NCI-H748 treated with DMSO at 0.1 percent for 48 hours (cell line): ENCODE data around the gene KRTAP3-2.
A peak's percentile ranks its signal among the peaks of the same experiment; 100 is the strongest.

ENCODE experiments used
- DNase-seq: peaks from one replicate; lab custom pipeline; 2025; lab: John Stamatoyannopoulos, UW

KRTAP3-2 gene

DNA sequence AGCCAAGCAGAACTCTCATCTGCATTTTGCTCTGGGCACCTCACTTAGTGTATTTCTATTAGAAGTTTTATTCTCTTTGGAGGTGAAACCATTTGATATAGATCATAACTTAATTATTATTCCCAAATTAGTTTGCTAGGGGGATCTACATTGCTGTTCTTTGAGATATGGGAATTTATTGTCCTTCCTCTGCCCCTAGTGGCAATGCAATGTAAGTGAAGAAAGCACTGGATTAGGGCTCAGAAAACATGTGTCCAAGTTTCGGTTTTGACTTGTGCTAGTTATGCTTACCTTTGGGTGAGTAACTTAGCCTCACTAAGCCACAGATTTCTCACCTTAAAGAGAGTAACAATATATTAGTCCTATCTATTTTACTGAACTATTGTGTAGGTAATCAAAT is 35.9 kb downstream of the KRTAP3-2 start:
- DNase-seq = no peak

DNA sequence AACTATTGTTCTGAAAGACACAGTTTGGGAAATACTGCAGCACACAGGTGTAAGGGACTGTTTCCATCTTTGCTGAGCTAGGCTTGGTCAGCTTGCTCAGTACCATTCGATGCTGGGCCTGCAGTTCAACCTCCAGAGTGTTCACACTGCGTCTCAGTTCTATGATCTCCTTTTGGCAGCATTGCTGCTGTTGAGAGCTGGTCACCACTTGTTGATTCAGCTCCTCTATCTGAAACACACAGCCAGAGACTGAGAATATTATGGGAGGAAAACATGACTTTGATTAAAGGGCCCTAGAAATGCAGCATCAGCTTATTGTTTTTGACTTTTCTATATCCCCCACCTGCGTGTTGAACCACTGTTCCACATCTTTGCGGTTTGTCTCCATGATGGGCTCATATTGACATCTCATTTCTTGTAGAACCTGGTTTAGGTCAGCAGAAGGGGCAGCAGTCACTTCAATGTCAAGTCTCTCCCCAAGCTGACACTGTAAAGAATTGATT is 37.6 kb downstream of the KRTAP3-2 start:
- DNase-seq = no peak

DNA sequence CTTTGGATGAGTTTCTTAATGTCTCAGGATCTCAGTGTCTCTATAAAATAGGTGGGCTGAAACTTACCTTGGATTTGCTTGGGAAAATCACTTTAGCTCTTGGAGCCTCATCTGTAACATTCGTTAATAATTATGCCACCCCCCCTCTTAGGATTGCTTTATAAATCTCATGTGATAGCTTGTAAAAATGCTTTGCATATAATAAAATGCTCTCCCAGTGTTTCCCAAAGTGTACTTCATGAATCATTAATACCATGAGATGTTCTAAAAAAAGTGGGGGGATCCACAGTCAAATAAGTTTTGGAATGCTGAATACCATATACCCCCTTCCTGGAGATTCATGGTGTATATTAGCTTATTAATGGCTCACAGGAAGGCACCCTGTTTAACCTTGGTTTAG is 38.1 kb downstream of the KRTAP3-2 start:
- DNase-seq = no peak

DNA sequence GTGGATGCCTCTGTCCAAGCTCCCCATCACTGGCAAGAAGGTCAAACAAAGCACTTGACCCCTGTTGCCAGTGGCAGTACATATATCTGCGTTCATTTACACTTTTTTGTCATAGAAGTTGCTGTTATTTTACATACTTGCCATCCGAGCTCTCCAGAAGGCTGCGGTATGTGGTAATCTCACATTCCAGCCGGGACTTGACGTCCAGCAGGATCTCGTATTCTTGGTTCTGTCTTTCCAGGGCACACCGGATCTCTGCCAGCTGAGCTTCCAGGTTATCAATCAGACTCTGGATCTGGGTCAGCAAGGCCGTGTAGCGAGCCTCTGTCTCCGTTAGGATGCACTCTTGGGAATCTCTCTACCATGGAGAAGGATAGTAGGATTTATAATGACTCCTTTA is 39.6 kb downstream of the KRTAP3-2 start:
- DNase-seq = no peak

DNA sequence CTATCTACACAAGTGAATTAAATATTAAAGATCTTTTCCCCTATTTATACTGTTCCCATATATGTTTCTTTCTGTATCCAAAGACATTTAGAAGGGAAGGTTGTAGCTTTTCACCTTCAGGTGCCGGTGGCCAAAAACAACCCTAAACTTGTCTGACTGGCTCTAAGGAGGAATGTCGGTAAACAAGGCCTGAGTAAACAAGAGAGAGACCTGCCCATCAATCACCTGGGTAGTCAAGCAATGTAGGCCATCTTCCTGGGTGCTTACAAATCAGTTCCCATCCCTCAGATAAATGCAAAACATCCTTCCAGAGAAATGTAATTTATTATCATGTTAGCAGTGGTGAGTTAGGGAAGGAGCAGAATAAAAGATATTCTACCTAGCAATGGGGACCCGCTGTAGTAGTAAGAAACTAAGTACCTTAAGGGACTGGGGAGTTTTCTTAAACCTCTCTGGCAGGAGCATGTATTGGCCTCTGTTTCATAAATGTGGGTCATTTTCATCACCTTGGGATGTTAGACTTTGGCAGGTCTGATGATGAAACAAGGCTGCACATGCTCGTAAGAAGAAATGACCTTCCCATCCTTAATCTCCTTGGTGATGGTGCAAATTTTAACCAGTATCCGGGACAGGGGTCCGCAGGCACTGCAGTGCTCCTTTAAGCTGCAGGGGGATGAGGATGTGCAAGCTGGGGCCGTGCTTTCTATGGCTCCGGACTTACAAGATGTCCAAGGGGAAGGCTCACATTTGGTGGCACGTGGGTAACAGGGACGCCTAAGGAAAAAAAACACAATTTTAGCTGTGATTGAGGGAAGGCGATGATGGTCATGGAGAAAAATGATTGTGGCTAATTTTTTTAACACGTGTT is 41.4 kb downstream of the KRTAP3-2 start:
- DNase-seq = peak; percentile 43

DNA sequence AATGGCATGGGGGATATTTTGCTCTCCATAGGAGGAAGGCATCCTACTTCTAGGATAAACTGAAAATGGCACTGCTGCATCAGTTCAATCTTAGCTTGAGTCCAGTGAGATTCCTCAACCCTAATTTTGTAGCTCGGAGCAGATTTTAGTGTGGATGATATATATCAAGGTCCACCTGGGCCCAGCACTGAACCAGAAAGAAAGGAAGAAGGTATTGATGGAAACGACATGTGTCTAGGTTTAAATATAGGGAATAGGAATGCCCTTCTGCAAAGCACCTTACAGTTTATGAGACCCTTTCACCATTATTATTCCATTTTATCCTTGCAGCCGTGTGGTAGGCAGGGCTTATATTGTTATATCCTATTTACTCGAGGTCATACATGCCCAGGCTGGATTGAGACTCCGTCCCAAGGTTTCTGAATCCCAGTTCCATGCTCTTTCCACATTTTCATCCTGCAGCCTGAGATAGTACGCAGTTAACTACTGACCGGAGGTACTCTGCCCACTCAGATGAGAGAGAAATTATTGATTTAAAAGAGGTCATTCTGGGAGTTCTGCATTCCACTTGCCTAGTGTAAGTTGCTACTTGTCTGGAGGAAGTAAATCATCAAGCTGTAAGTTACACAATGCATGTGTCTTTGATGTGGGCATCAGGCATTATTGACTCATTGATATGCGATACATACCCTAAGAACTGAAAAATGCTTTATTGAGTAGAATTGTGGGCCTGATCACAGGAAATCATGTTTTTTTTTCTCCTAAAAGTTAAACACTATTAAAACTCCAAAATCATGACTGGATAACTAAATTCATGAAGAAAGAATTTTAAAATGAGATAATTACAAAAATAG is 43.1 kb downstream of the KRTAP3-2 start:
- no peak for DNase-seq

DNA sequence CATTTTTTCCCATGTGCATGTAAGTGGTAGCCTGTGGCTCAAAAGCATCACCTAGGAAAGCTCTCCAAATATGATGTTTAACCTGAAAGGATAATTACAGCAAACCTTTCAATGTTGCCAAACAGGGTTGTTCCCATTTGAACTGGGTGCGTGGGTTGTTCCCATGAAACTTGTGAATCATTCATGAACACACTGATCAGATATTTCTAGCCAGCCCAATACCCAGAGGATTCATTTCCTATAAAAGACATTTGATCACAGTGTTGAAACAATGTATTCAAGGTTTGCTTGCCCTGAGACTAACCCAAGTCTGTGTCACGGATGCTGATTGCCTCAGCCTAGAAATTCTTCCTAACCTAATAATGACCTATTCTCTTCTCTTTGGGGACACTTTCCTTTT is 45.8 kb downstream of the KRTAP3-2 start:
- no peak for DNase-seq

DNA sequence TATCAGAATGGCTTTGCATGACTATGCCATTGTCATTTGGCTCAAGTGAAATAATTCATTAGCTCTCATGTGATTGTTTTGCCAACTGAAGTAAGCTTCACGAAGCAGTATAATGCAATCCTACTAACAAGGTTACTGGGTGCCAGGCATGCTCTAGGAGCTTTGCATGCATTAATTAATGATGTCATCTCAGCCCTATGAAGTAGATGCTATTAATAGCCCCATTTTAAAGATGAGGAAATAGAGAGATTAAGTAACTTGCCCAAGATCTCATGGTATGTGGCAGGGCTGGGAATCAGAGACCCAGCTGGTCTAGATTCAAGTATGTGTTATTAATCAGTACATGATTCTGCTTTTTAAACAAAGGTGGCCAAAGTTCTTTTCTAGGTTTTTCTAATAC is 47.0 kb downstream of the KRTAP3-2 start:
- DNase-seq = no peak

DNA sequence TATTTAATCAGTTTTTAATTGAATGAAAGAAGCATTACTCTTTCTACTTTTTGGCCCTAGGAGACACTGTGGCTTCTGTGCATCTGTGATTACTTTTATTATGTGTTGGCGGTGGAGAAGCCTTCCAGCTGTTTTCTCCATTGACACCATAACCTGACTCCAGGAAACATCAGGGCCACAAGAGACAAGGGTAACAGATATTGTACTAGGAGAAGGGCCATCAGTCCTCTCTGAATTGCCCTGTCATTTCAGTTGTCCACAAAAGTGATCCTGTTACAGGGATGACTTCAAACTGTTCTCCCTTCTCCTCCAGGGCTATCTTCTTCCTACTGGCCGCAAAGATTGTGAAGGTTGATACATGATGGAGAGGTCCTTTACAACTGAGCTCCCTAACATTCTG is 47.6 kb downstream of the KRTAP3-2 start:
- DNase-seq = no peak

DNA sequence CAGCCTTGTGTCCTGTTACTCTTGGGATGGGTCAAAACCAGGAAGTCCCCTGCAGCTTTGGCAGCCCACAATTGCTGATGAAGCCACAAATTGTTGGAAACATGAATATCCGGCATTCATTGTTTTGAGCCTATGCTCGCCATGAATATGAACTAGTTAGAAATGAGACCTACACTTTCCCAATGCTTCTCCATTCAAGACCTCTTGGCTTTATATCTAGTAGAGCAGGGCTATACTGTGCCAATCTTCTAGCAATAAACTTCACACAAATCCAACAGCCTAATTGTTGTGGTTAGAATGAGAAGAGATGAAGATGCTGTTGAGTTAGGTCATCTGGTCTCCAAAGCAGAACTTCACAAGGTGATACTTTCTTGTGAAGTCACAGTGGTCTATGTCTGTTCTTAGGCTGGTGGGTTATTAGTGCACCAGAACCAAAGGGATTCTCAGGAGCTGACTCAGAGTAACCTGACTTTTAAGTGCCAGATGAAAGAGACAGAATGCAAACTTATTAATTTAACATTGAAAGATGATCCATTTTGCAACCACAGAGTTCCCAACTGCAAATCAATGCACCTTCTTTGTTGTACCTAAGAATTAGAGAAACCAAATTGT is 48.6 kb downstream of the KRTAP3-2 start:
- no peak for DNase-seq

DNA sequence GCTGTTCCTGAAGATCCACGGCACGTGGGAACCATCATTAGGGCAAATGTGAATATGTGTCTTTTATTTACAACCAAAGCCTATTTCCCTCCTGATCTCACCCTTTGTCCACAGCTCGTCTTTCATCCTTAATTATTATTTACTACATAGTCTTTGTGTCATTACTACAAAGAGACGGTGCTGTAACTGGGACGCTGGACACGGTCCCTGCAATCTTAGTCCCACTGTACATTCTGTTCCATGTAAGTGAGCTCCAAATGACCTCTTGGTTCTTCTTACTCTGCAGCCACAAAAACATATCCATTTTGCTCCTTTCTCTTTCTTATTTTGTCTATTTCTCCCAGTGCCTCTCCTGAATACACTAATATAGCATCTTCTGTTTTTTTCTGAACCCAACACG is 49.5 kb downstream of the KRTAP3-2 start:
- peak; percentile 78 for DNase-seq

DNA sequence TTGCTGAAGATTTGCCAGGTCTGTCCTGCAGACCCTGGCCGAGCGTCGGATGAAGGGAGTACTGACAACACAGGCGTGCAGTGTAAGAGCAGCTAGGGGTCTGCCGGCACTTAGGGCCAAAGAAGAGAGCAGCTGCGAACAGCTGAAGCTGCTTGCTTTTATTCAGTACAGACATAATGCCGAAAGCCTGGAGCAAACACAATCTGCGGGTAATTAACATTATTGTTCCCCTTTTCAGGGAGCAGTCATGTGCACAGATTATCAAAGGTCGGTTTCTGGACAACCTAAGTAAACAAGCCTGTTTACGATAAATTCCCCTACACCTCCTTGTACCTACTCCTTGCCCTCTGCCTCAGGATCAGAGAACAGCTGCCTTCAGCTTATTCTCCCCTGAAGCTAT is 50.3 kb downstream of the KRTAP3-2 start:
- peak; percentile 57 for DNase-seq
